SU-DHL-6 (cell line): ENCODE measurements around the gene PEX6.
"Not testable (repeated sequence)": the region's sequence is repeated elsewhere in the genome, so short reads cannot be mapped to it uniquely, and the experiment has no call there.

Experiments used
- H2AFZ ChIP-seq: fragments of 200-600 bp; sonication (generic); 2 replicates; pipeline ENCODE4 v1.6.1; 2014; ENCODE audit warnings: low read depth, mild to moderate bottlenecking, moderate library complexity, mixed read lengths, antibody characterized with exemption, low read length; ENCODE audit not compliant: severe bottlenecking
- H3F3A ChIP-seq: fragments of 200-600 bp; shearing (Covaris generic); 2 replicates; pipeline ENCODE4 v1.6.0; 2016; ENCODE audit warnings: antibody characterized with exemption, mild to moderate bottlenecking; ENCODE audit not compliant: insufficient read depth
- H3K27ac ChIP-seq: fragments of 200-600 bp; sonication (generic); 2 replicates; pipeline ENCODE4 v1.5.1; 2016; ENCODE audit warnings: low read depth, mild to moderate bottlenecking, low read length, moderate library complexity, mixed read lengths
- H3K27me3 ChIP-seq: fragments of 200-600 bp; sonication (generic), shearing (Covaris generic); 2 replicates; pipeline ENCODE4 v1.6.0; 2014; ENCODE audit warnings: mild to moderate bottlenecking, low read length
- H3K36me3 ChIP-seq: fragments of 200-600 bp; sonication (generic); 2 replicates; pipeline ENCODE4 v1.6.1; 2014; ENCODE audit warnings: mild to moderate bottlenecking, low read length, mixed read lengths
- H3K4me2 ChIP-seq: fragments of 300-600, 200-600 bp; shearing (Covaris generic), sonication (generic); 2 replicates; pipeline ENCODE4 v1.6.0; 2014; ENCODE audit warnings: low read length, low read depth, mild to moderate bottlenecking; ENCODE audit not compliant: poor library complexity, severe bottlenecking
- H3K4me3 ChIP-seq: fragments of 200-600 bp; sonication (generic); 2 replicates; pipeline ENCODE4 v1.5.1; 2014; ENCODE audit warnings: antibody characterized with exemption, low read length, mild to moderate bottlenecking, mixed read lengths; ENCODE audit not compliant: insufficient read depth, poor library complexity, severe bottlenecking
- H3K79me2 ChIP-seq: fragments of 200-600 bp; sonication (generic); 2 replicates; pipeline ENCODE4 v1.6.1; 2014; ENCODE audit warnings: mild to moderate bottlenecking, low read length, moderate library complexity; ENCODE audit not compliant: insufficient read depth
- H3K9ac ChIP-seq: fragments of 200-600 bp; sonication (generic); 2 replicates; pipeline ENCODE4 v1.7.0; 2014; ENCODE audit warnings: mild to moderate bottlenecking, low read length
- H3K9me2 ChIP-seq: fragments of 200-600 bp; sonication (generic); replicated peaks from 2 replicates; pipeline ENCODE4 v1.6.1; 2014; ENCODE audit warnings: low read length; ENCODE audit not compliant: insufficient read depth
- H3K9me3 ChIP-seq: fragments of 200-600 bp; sonication (generic); 2 replicates; pipeline ENCODE4 v1.6.1; 2014; ENCODE audit warnings: low read length, mixed read lengths; ENCODE audit not compliant: insufficient read depth
- H4K20me1 ChIP-seq: fragments of 200-600 bp; sonication (generic); 2 replicates; pipeline ENCODE4 v1.6.1; 2014; ENCODE audit warnings: low read depth, mild to moderate bottlenecking, antibody characterized with exemption, low read length, moderate library complexity, mixed read lengths
- CTCF ChIP-seq: fragments of 200-600 bp; sonication (generic); IDR thresholded peaks from one replicate; pipeline ENCODE4 v1.5.1; 2017; ENCODE audit warnings: antibody characterized with exemption, mild to moderate bottlenecking, low read length, moderate library complexity; ENCODE audit not compliant: insufficient read depth, poor library complexity, severe bottlenecking
- EZH2phosphoT487 ChIP-seq: fragments of 200-600 bp; sonication (generic), shearing (Covaris generic); conservative IDR thresholded peaks from 2 replicates; pipeline ENCODE4 v1.6.1; 2018; ENCODE audit warnings: mild to moderate bottlenecking, antibody characterized with exemption, low read length, moderate library complexity, mixed read lengths

Gene PEX6

DNA sequence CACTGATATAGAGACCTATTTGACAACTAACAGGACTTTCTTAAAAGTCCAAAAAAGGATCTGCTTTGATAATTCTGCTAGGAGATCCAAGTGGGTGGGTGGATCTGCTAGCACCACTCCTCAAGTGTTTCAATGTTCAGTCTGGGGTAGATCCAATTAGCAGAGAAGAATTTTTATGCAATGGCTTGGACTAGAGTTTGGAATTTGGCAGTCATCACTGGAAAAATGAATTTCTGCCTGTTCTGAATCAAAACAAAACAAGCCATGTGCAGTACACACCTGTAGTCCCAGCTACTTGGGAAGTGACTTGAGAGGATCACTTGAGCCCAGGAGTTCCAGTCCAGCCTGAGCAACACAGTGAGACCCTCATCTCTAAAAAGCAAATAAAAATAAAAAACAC lies 31.0 kb downstream of the PEX6 start:
- no peaks in the 10 kb centered on the region for H3K9me2 ChIP-seq
- no peak overlapping the region for H3K9ac ChIP-seq
- peaks cover 5% of the 10 kb centered on the region; the same call in 1 of the 2 replicates for H3F3A ChIP-seq
- H3K9me3 ChIP-seq, result no peaks in the 10 kb centered on the region
- no peak overlapping the region for H2AFZ ChIP-seq
- H3K79me2 ChIP-seq, result no peaks in the 10 kb centered on the region
- no peaks in the 10 kb centered on the region for H3K27me3 ChIP-seq
- H3K4me3 ChIP-seq, result no peak overlapping the region
- H3K36me3 ChIP-seq, result no peaks in the 10 kb centered on the region
- TF ChIP-seq CTCF (no peak), EZH2phosphoT487 (no peak)
- no peak overlapping the region for H3K4me2 ChIP-seq
- H4K20me1 ChIP-seq, result no peaks in the 10 kb centered on the region
- H3K27ac ChIP-seq, result no peak overlapping the region

GRCh38 chr6:42942444-42942843 lies 36.5 kb downstream of the PEX6 start:
- no peaks in the 10 kb centered on the region for H3K79me2 ChIP-seq
- H2AFZ ChIP-seq, result no peak overlapping the region
- H4K20me1 ChIP-seq, result no peaks in the 10 kb centered on the region
- H3K9me2 ChIP-seq, result no peaks in the 10 kb centered on the region
- no peaks in the 10 kb centered on the region for H3K9me3 ChIP-seq
- no peak overlapping the region for H3K4me3 ChIP-seq
- H3K9ac ChIP-seq, result no peak overlapping the region
- no peak overlapping the region for H3K4me2 ChIP-seq
- no peaks in the 10 kb centered on the region for H3K27me3 ChIP-seq
- no peak for TF ChIP-seq EZH2phosphoT487
- TF ChIP-seq CTCF, result no peak
- H3F3A ChIP-seq, result peaks cover 5% of the 10 kb centered on the region; the same call in 1 of the 2 replicates
- H3K27ac ChIP-seq, result no peak overlapping the region
- H3K36me3 ChIP-seq, result no peaks in the 10 kb centered on the region; the same call in 1 of the 2 replicates

- H3F3A ChIP-seq, H4K20me1 ChIP-seq, H3K9ac ChIP-seq, H3K36me3 ChIP-seq, H2AFZ ChIP-seq, H3K9me2 ChIP-seq, H3K4me2 ChIP-seq, H3K4me3 ChIP-seq, H3K9me3 ChIP-seq, H3K27ac ChIP-seq, H3K79me2 ChIP-seq, H3K27me3 ChIP-seq: not testable (repeated sequence)
Measured at GRCh38 chr6:42941356-42941755, 37.6 kb downstream of the PEX6 start.

- Histone ChIP-seq H2AFZ (no peak overlapping the region), H3K9ac (no peak overlapping the region), H4K20me1 (no peaks in the 10 kb centered on the region; the same call in 1 of the 2 replicates), H3F3A (peaks cover 5% of the 10 kb centered on the region; the same call in 1 of the 2 replicates), H3K27me3 (no peaks in the 10 kb centered on the region), H3K4me3 (no peak overlapping the region), H3K36me3 (peaks cover 5% of the 10 kb centered on the region; the same call in 1 of the 2 replicates), H3K9me3 (no peaks in the 10 kb centered on the region), H3K9me2 (no peaks in the 10 kb centered on the region), H3K79me2 (peaks cover 8% of the 10 kb centered on the region; the same call in 1 of the 2 replicates), H3K4me2 (no peak overlapping the region), H3K27ac (no peak overlapping the region)
- no peak for TF ChIP-seq CTCF
- no peak for TF ChIP-seq EZH2phosphoT487
Measured at GRCh38 chr6:42940493-42941045, 38.4 kb downstream of the PEX6 start.
